GM21528 (cell line): ENCODE data around the gene KDM7A.
"Not testable (repeated sequence)": the region's sequence is repeated elsewhere in the genome, so short reads cannot be mapped to it uniquely, and the experiment has no call there.

Experiments used
- ATAC-seq: cut with Tn5 transposase; IDR thresholded peaks from one replicate; pipeline ENCODE4 v1.9.1; 2021; ENCODE audit warnings: mild to moderate bottlenecking, moderate library complexity; ENCODE audit not compliant: unreplicated experiment, low FRiP score

The KDM7A gene

GRCh38 chr7:140160308-140160707 lies 16.5 kb downstream of the KDM7A start:
- no peak for ATAC-seq

GRCh38 chr7:140159497-140159896 lies 17.3 kb downstream of the KDM7A start:
- no peak for ATAC-seq

- no peak for ATAC-seq
These were observed 20.2 kb downstream of the KDM7A start for GRCh38 chr7:140156460-140157080.

- ATAC-seq = no peak
These were observed 21.4 kb downstream of the KDM7A start for GRCh38 chr7:140155428-140155827.

- no peak for ATAC-seq
These were observed 23.1 kb downstream of the KDM7A start for GRCh38 chr7:140153666-140154161.

GRCh38 chr7:140146574-140146973 lies 30.2 kb downstream of the KDM7A start:
- no peak for ATAC-seq

- no peak for ATAC-seq
These were observed 31.1 kb downstream of the KDM7A start for GRCh38 chr7:140145709-140146108.

GRCh38 chr7:140144821-140145220 lies 32.0 kb downstream of the KDM7A start:
- no peak for ATAC-seq

- ATAC-seq = no peak
These were observed 32.8 kb downstream of the KDM7A start for GRCh38 chr7:140143997-140144396.

GRCh38 chr7:140142031-140142430 lies 34.8 kb downstream of the KDM7A start:
- ATAC-seq = no peak

GRCh38 chr7:140141256-140141655 lies 35.5 kb downstream of the KDM7A start:
- ATAC-seq = no peak

- no peak for ATAC-seq
These were observed 39.7 kb downstream of the KDM7A start for GRCh38 chr7:140137078-140137477.

GRCh38 chr7:140136073-140136472 lies 40.7 kb downstream of the KDM7A start:
- ATAC-seq = no peak

- no peak for ATAC-seq
These were observed 42.7 kb downstream of the KDM7A start for GRCh38 chr7:140134039-140134438.

GRCh38 chr7:140127360-140128127 lies 49.2 kb downstream of the KDM7A start:
- no peak for ATAC-seq

GRCh38 chr7:140126435-140127034 lies 50.2 kb downstream of the KDM7A start:
- ATAC-seq = no peak

- ATAC-seq = no peak
These were observed 53.8 kb downstream of the KDM7A start for GRCh38 chr7:140122965-140123364.

- ATAC-seq = no peak
These were observed 55.5 kb downstream of the KDM7A start for GRCh38 chr7:140121326-140121725.

GRCh38 chr7:140114817-140115216 lies 62.0 kb downstream of the KDM7A start:
- not testable (repeated sequence) for ATAC-seq

- ATAC-seq = not testable (repeated sequence)
These were observed 68.0 kb downstream of the KDM7A start for GRCh38 chr7:140108777-140109176.

GRCh38 chr7:140096459-140096858 lies 80.3 kb downstream of the KDM7A start:
- no peak for ATAC-seq

GRCh38 chr7:140093375-140093774 lies 83.4 kb downstream of the KDM7A start:
- no peak for ATAC-seq
